ENCODE results near the gene ELF4. TPM values are rescaled to one million over a fixed set of nuclear protein-coding genes. Genes with fewer than 3 reads are reported as not detected.

ELF4 gene
- total and polyA plus RNA-seq, 2 of the 4 experiments (the other 2 are of a cell fraction), result 10.9 to 19.0 TPM

- peaks cover 2% of the 10 kb centered on the region; the same call in 1 of the 2 replicates for H3K36me3 ChIP-seq (ENCODE audit: control insufficient read depth, insufficient read depth, low read length)
- peaks cover 43% of the 10 kb centered on the region for H4K20me1 ChIP-seq (ENCODE audit: insufficient read depth, low read length)
- H3K4me3 ChIP-seq (ENCODE audit: insufficient read depth, low read depth, low read length), result no peak overlapping the region
- dilution Hi-C loops (cut with HindIII; ENCODE audit: low sequenced_read_pairs, unreplicated experiment), result no loop called here
- no peak overlapping the region for H3K4me2 ChIP-seq (ENCODE audit: low read depth, low read length)
- no peak overlapping the region for H4K5ac ChIP-seq (ENCODE audit: low read depth, low read length)
- H3K9me3 ChIP-seq (ENCODE audit: control insufficient read depth, insufficient read depth, low read length), result no peaks in the 10 kb centered on the region
- no peak overlapping the region for H3K23ac ChIP-seq (ENCODE audit: low read depth, low read length)
- no peak overlapping the region for H3K4ac ChIP-seq (ENCODE audit: low read depth, low read length)
- H4K91ac ChIP-seq (ENCODE audit: insufficient read depth, low read depth, low read length), result no peak overlapping the region
- H3K56ac ChIP-seq (ENCODE audit: extremely low read depth, insufficient read depth, low read length), result no peak overlapping the region
- 0 out of 2 replicates have a peak overlapping the region, but pooled peaks have one; percentile 10 for H2AK5ac ChIP-seq (ENCODE audit: low read depth, low read length)
- ChIA-PET CTCF (no interaction called here), POLR2A (ENCODE audit: unreplicated experiment) (no interaction called here)
- TF ChIP-seq BHLHE40 (IDR thresholded peaks at IDR 0.05; ENCODE audit: low read depth, low read length), result no peak
- no peak for TF ChIP-seq RFX5 (IDR thresholded peaks at IDR 0.05; ENCODE audit: low read depth, low read length)
- TF ChIP-seq, protein P1, sequence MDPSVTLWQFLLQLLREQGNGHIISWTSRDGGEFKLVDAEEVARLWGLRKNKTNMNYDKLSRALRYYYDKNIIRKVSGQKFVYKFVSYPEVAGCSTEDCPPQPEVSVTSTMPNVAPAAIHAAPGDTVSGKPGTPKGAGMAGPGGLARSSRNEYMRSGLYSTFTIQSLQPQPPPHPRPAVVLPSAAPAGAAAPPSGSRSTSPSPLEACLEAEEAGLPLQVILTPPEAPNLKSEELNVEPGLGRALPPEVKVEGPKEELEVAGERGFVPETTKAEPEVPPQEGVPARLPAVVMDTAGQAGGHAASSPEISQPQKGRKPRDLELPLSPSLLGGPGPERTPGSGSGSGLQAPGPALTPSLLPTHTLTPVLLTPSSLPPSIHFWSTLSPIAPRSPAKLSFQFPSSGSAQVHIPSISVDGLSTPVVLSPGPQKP (IDR thresholded peaks at IDR 0.05; ENCODE audit: borderline replicate concordance, low read depth, low read length), result no peak
- no peak for TF ChIP-seq CEBPB (IDR thresholded peaks at IDR 0.05; ENCODE audit: low read depth, low read length)
- no peak for TF ChIP-seq MAZ (IDR thresholded peaks at IDR 0.05; ENCODE audit: borderline replicate concordance, low read depth, low read length)
- no peak for TF ChIP-seq NFE2L2 (IDR thresholded peaks at IDR 0.05; ENCODE audit: low read depth, low read length)
- TF ChIP-seq USF2 (IDR thresholded peaks at IDR 0.05; ENCODE audit: low read depth, low read length), result no peak
- TF ChIP-seq RAD21 (IDR thresholded peaks at IDR 0.05; ENCODE audit: low read length), result no peak
- H3K9ac ChIP-seq (ENCODE audit: low read depth, low read length), result no peak overlapping the region
- H3K4me1 ChIP-seq (ENCODE audit: control insufficient read depth, insufficient read depth, low read length), result peaks cover 5% of the 10 kb centered on the region; the same call in 1 of the 2 replicates
- in situ Hi-C loops (cut with MboI; ENCODE audit: low sequenced_read_pairs), result no loop called here
- H2BK15ac ChIP-seq (ENCODE audit: low read depth, low read length), result no peak overlapping the region
- H2BK20ac ChIP-seq (ENCODE audit: low read depth, low read length), result no peak overlapping the region
- H4K8ac ChIP-seq (ENCODE audit: low read depth in 2 of 2, low read length in 2 of 2), result no peak overlapping the region
- WGBS, 2 experiments (ENCODE audit: extremely low coverage in 2 of 2, insufficient read length in 1 of 2), result 72% methylated on average over 6 of the region's 11 CpGs; no CpG with 5 or more reads in 1 of the 2 experiments
- H3K27ac ChIP-seq (ENCODE audit: insufficient read depth, low read length), result no peak overlapping the region
- DNase-seq (peak; percentile 16), ATAC-seq (ENCODE audit: low read depth) (no peak)
- H2AK9ac ChIP-seq (replicated peaks; ENCODE audit: low read depth, low read length, poor library complexity), result no peak overlapping the region
- H3K9me1 ChIP-seq (ENCODE audit: insufficient read depth, low read length), result peaks cover 11% of the 10 kb centered on the region
- no peaks in the 10 kb centered on the region; the same call in 1 of the 2 replicates for H3K27me3 ChIP-seq (ENCODE audit: control insufficient read depth, insufficient read depth, low read length)
- H3K79me1 ChIP-seq (ENCODE audit: low read depth in 1 of 2, low read length in 2 of 2), result peaks cover 0 to 48% of the 10 kb centered on the region in 2 experiments; a peak in 3 of 4 replicates
- no TSS peak for BruUV-seq (replicated peaks)
- intact Hi-C loops (cut with micrococcal nuclease), result no loop called here
- H2BK5ac ChIP-seq (ENCODE audit: low read depth, low read length, poor library complexity, severe bottlenecking), result no peak overlapping the region
- H2AFZ ChIP-seq (replicated peaks; ENCODE audit: low read length, poor library complexity), result no peak overlapping the region
- H3K14ac ChIP-seq (replicated peaks; ENCODE audit: low read depth, low read length), result no peak overlapping the region
- no peak overlapping the region for H3K18ac ChIP-seq (ENCODE audit: low read depth, low read length)
- no peak overlapping the region for H2BK120ac ChIP-seq (ENCODE audit: low read depth, low read length)
Measured at GRCh38 chrX:130085551-130086446, 24.5 kb downstream of the ELF4 start.
